OCI-LY7 (cell line): ENCODE results near the gene ANTKMT. TPM values are rescaled to one million over a fixed set of nuclear protein-coding genes. Genes with fewer than 3 reads are reported as not detected.

ENCODE experiments used
- BruUV-seq: library from RNA; stranded (reverse); fragments of 400-500 nt; replicated peaks from 2 replicates; lab custom pipeline; 2021; lab: Mats Ljungman, UMichigan
- CTCF ChIA-PET: fragments of 300-600 bp; sonication (Branson Sonifier 250); formaldehyde crosslinking; loops from one replicate; lab custom pipeline; 2022; ENCODE audit warnings: antibody characterized with exemption; ENCODE audit not compliant: unreplicated experiment; lab: Charles Lee
- POLR2A ChIA-PET: fragments of 300-600 bp; sonication (Branson Sonifier 250); formaldehyde crosslinking; loops from one replicate; lab custom pipeline; 2022; ENCODE audit warnings: antibody characterized with exemption; lab: Charles Lee
- DNase-seq: peaks from one replicate; pipeline ENCODE4 v3.0.0-alpha.2; 2015; ENCODE audit warnings: low spot score
- H2AFZ ChIP-seq: fragments of 200-600 bp; sonication (generic), shearing (Covaris generic); 2 replicates; pipeline ENCODE4 v1.6.1; 2014; ENCODE audit warnings: mild to moderate bottlenecking, antibody characterized with exemption, low read length, moderate library complexity
- H3K27ac ChIP-seq: fragments of 200-600 bp; sonication (generic); 2 replicates; pipeline ENCODE4 v1.5.1; 2014; ENCODE audit warnings: mixed run types, low read depth, mild to moderate bottlenecking, moderate library complexity, low read length, inconsistent platforms; ENCODE audit not compliant: poor library complexity, severe bottlenecking
- H3K36me3 ChIP-seq: fragments of 200-600 bp; sonication (generic); 2 replicates; pipeline ENCODE4 v1.6.1; 2014; ENCODE audit warnings: mild to moderate bottlenecking, antibody characterized with exemption, low read length, moderate library complexity, mixed read lengths; ENCODE audit not compliant: insufficient read depth
- H3K4me1 ChIP-seq: fragments of 200-600 bp; sonication (generic); 2 replicates; pipeline ENCODE4 v1.5.1; 2014; ENCODE audit warnings: mild to moderate bottlenecking, low read length; ENCODE audit not compliant: insufficient read depth, poor library complexity, severe bottlenecking
- H3K4me2 ChIP-seq: fragments of 200-600 bp; sonication (generic); 2 replicates; pipeline ENCODE4 v1.6.1; 2014; ENCODE audit warnings: mild to moderate bottlenecking, low read length
- H3K4me3 ChIP-seq: fragments of 200-600 bp; sonication (generic); 2 replicates; pipeline ENCODE4 v1.5.1; 2014; ENCODE audit warnings: mild to moderate bottlenecking, low read depth, low read length; ENCODE audit not compliant: poor library complexity, severe bottlenecking
- H3K79me2 ChIP-seq: fragments of 200-600 bp; sonication (generic); 2 replicates; pipeline ENCODE4 v1.6.1; 2016; ENCODE audit warnings: low read depth, mild to moderate bottlenecking, low read length, moderate library complexity, mixed read lengths; ENCODE audit not compliant: insufficient read depth
- H3K9me2 ChIP-seq: fragments of 200-600 bp; sonication (generic); 2 replicates; pipeline ENCODE4 v1.6.1; 2016; ENCODE audit warnings: mild to moderate bottlenecking, low read length, mixed read lengths; ENCODE audit not compliant: insufficient read depth
- H3K9me3 ChIP-seq: fragments of 200-600 bp; sonication (generic); 2 replicates; pipeline ENCODE4 v1.6.1; 2014; ENCODE audit warnings: mild to moderate bottlenecking, mixed run types, low read length, mixed read lengths
- H4K20me1 ChIP-seq: fragments of 200-600 bp; sonication (generic); 2 replicates; pipeline ENCODE4 v1.6.1; 2014; ENCODE audit warnings: mild to moderate bottlenecking, antibody characterized with exemption, low read length, moderate library complexity, mixed read lengths; ENCODE audit not compliant: insufficient read depth
- EZH2phosphoT487 ChIP-seq: fragments of 200-600 bp; sonication (generic); IDR thresholded peaks from 2 replicates; pipeline ENCODE4 v1.6.1; 2018; ENCODE audit warnings: low read depth, borderline replicate concordance, mild to moderate bottlenecking, mixed run types, antibody characterized with exemption, low read length, moderate library complexity, mixed read lengths
- intact Hi-C: fragments of 100-400 bp; cut with micrococcal nuclease; formaldehyde crosslinking; loops from one replicate; pipeline ENCODE4 v1.10.0; 2022; ENCODE audit not compliant: unreplicated experiment
- total RNA-seq, 2 experiments: library from RNA; depleted of rRNA in 1 of 2; stranded (reverse); fragments of >200 nt in 1 of 2; shearing (Covaris generic) in 1 of 2; gene quantifications; 2 replicates each; pipeline ENCODE4 v1.2.3, GENCODE V29; 2014 to 2022
- TF ChIP-seq, protein P1 (sequence below): fragments of 200-600 bp; sonication (generic); conservative IDR thresholded peaks from 2 replicates; pipeline ENCODE4 v1.5.1; 2014; ENCODE audit warnings: mild to moderate bottlenecking, antibody characterized with exemption, low read length, moderate library complexity, mixed read lengths

ANTKMT gene
- total RNA-seq, 2 experiments from 2014 or later: 46.5 to 51.3 TPM

DNA sequence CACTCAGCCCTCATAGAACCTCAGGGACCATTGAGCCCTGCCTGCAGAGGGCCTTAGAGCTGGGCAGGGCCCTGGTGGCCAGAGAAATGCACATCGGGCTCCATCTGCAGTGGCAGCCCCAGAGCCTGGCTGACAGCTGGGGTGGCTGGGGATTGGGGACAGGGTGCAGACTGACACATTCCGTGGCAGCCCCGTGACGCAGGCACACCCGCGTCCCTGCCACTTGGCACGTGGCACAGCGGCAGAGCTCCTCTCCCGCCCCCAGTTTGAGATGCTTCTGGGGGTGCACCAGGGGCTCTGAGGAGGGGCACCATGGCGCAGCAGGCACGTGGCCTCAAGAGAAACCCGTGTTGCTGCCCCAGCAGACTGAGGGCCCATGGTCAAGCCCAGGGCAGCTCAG is 17.5 kb upstream of the ANTKMT start:
- ChIA-PET CTCF (no interaction called here), POLR2A (no interaction called here)
- BruUV-seq: no TSS peak
- no peaks in the 10 kb centered on the region for H3K79me2 ChIP-seq
- H3K27ac ChIP-seq: no peak overlapping the region
- intact Hi-C loops: no loop called here
- no peak overlapping the region for H2AFZ ChIP-seq
- no peak for DNase-seq
- no peaks in the 10 kb centered on the region for H3K36me3 ChIP-seq
- TF ChIP-seq, protein P1, sequence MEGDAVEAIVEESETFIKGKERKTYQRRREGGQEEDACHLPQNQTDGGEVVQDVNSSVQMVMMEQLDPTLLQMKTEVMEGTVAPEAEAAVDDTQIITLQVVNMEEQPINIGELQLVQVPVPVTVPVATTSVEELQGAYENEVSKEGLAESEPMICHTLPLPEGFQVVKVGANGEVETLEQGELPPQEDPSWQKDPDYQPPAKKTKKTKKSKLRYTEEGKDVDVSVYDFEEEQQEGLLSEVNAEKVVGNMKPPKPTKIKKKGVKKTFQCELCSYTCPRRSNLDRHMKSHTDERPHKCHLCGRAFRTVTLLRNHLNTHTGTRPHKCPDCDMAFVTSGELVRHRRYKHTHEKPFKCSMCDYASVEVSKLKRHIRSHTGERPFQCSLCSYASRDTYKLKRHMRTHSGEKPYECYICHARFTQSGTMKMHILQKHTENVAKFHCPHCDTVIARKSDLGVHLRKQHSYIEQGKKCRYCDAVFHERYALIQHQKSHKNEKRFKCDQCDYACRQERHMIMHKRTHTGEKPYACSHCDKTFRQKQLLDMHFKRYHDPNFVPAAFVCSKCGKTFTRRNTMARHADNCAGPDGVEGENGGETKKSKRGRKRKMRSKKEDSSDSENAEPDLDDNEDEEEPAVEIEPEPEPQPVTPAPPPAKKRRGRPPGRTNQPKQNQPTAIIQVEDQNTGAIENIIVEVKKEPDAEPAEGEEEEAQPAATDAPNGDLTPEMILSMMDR: no peak
- TF ChIP-seq EZH2phosphoT487: no peak
- no peaks in the 10 kb centered on the region for H3K4me1 ChIP-seq
- H3K9me3 ChIP-seq: no peaks in the 10 kb centered on the region
- no peaks in the 10 kb centered on the region for H4K20me1 ChIP-seq
- H3K9me2 ChIP-seq: no peaks in the 10 kb centered on the region
- no peak overlapping the region for H3K4me3 ChIP-seq
- no peak overlapping the region for H3K4me2 ChIP-seq

DNA sequence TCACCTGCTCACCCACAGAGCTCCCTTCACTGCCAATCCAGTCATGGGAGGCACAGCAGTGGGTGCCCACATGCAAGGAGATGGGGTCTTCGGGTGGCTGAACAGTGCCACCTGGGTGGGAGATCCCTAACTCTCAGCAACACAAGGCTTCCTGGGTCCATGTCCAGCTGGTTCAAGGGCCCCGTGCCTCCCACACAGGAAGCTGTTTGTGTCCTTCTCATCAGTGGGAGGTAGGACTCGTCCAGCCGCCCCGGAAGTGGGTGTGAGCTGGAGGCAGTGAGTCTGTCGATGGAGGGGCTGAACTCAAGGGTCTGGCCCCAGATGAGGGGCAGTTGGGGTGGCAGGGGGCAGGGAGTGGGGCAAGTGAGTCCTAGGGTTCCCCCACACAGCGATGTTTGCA is 16.9 kb upstream of the ANTKMT start:
- H3K4me1 ChIP-seq: no peaks in the 10 kb centered on the region
- no peak overlapping the region for H2AFZ ChIP-seq
- H4K20me1 ChIP-seq: no peaks in the 10 kb centered on the region
- CTCF ChIA-PET: no interaction called here
- POLR2A ChIA-PET: no interaction called here
- H3K36me3 ChIP-seq: no peaks in the 10 kb centered on the region
- intact Hi-C loops: no loop called here
- no peaks in the 10 kb centered on the region for H3K79me2 ChIP-seq
- no peak for DNase-seq
- no peaks in the 10 kb centered on the region for H3K9me3 ChIP-seq
- no peaks in the 10 kb centered on the region for H3K9me2 ChIP-seq
- H3K4me2 ChIP-seq: no peak overlapping the region
- H3K27ac ChIP-seq: no peak overlapping the region
- TF ChIP-seq, protein P1: no peak
- no peak for TF ChIP-seq EZH2phosphoT487
- no peak overlapping the region for H3K4me3 ChIP-seq
- no TSS peak for BruUV-seq

DNA sequence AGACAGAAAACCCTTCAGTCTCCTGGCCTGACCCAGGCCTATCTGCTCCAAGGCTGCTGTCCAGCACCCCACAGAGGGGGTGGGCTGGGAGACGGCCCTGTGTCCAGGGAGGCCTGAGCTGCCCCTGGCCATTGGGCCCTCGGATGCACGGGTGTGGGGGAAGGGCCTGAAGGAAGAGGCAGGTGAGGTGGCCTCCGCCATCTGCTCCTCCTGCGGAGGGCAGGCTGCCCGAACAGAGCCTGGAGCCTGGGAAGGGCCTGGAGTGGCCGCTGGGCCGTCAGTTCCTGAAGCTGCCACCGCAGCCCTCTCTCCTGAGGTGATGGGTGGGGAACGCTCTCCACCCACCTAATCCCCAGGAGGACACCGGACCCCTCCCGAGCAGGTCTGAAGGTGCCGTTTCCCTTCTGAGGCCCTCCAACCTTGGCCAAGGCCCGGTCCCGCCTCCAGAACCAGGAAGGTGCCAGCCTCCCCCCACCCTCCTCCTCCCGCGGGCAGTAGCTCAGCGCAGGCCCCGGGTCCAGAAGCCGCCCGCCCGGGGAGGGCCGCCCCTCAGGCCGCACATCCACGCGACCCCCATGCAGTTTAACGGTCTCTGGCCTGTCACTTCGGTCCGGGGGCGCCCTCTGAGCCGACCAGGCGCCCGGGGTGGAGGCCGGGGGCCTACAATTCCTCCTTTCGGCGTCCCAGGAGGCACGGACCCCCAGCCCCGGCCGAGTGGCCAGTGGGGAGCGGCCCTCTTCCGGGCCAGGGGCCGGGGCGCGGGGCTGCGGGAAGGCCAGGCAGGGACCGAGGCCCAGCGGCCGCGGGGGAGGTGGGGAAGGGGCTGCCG is 16.2 kb upstream of the ANTKMT start:
- no peaks in the 10 kb centered on the region for H3K9me3 ChIP-seq

More for the DNA sequence above, 16.2 kb upstream of the ANTKMT start:
- no peaks in the 10 kb centered on the region for H3K36me3 ChIP-seq
- no peaks in the 10 kb centered on the region for H3K4me1 ChIP-seq
- no peak overlapping the region for H3K27ac ChIP-seq
- no peak overlapping the region for H2AFZ ChIP-seq
- H4K20me1 ChIP-seq: no peaks in the 10 kb centered on the region
- intact Hi-C loops: no loop called here
- no peaks in the 10 kb centered on the region for H3K9me2 ChIP-seq
- BruUV-seq: no TSS peak
- POLR2A ChIA-PET: interaction anchor here (0.6 kb wide), 1 partner anchor 65 kb away, joined by 5 read pairs; no protein-coding TSS in a partner anchor
- no peak overlapping the region for H3K4me2 ChIP-seq
- TF ChIP-seq, protein P1: no peak
- no peak for TF ChIP-seq EZH2phosphoT487
- H3K79me2 ChIP-seq: no peaks in the 10 kb centered on the region
- DNase-seq: no peak
- CTCF ChIA-PET: no interaction called here
- H3K4me3 ChIP-seq: no peak overlapping the region
